ENCODE measurements around the gene PTPRG.

The PTPRG gene

DNA sequence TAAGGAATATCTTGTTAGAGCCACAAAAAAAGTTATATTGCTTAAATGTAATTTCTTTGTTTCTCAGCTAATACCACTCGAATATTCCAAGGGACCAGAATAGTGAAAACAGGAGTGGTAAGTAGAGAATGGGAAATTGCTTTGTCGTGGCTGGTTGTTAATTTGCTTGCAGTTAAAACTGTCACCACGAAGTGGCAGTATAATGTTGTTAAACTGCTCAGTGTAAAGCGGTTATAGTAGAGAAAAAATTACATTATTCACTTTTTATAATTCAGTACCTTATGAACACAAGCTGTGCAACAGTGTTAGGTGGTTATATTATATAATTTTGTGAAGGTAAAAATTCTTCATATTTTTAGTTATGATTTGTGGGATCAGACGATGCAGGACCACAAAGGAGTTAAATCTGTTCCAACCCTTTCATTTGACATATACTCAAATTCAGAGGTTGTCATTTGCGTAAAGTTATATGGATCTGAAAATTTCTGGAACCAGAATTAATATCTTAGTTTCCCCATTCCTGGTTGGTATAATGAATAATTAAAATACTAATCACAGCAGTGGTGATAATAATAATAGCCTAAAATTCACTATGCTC lies 640.2 kb downstream of the PTPRG start:
- TF ChIP-seq CTCF (IDR thresholded peaks at IDR 0.05; ENCODE audit: low read depth, low read length, missing control alignments): peak; percentile 53
- H3K4me3 ChIP-seq (ENCODE audit: low read depth, low read length): no peak overlapping the region
- DNase-seq (ENCODE audit: low read depth): peak; percentile 40
- in situ Hi-C loops (cut with HindIII; ENCODE audit: low sequenced_read_pairs): no loop called here

- H3K4me3 ChIP-seq (ENCODE audit: low read depth, low read length): no peak overlapping the region
- in situ Hi-C loops (cut with HindIII; ENCODE audit: low sequenced_read_pairs): no loop called here
- DNase-seq (ENCODE audit: low read depth): no peak
- no peak for TF ChIP-seq CTCF (IDR thresholded peaks at IDR 0.05; ENCODE audit: low read depth, low read length, missing control alignments)
Observed at GRCh38 chr3:62203152-62203551, 641.8 kb downstream of the PTPRG start.

DNA sequence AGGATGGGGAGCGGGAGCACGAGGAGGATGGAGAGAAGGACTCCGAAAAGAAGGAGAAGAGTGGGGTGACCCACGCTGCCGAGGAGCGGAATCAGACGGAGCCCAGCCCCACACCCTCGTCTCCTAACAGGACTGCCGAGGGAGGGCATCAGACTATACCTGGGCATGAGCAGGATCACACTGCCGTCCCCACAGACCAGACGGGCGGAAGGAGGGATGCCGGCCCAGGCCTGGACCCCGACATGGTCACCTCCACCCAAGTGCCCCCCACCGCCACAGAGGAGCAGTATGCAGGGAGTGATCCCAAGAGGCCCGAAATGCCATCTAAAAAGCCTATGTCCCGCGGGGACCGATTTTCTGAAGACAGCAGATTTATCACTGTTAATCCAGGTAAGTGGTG lies 642.2 kb downstream of the PTPRG start:
- DNase-seq (ENCODE audit: low read depth): no peak
- TF ChIP-seq CTCF (IDR thresholded peaks at IDR 0.05; ENCODE audit: low read depth, low read length, missing control alignments): no peak
- H3K4me3 ChIP-seq (ENCODE audit: low read depth, low read length): no peak overlapping the region
- in situ Hi-C loops (cut with HindIII; ENCODE audit: low sequenced_read_pairs): no loop called here

GRCh38 chr3:62207197-62207596 lies 645.8 kb downstream of the PTPRG start:
- TF ChIP-seq CTCF (IDR thresholded peaks at IDR 0.05; ENCODE audit: low read depth, low read length, missing control alignments): no peak
- DNase-seq (ENCODE audit: low read depth): no peak
- H3K4me3 ChIP-seq (ENCODE audit: low read depth, low read length): no peak overlapping the region
- in situ Hi-C loops (cut with HindIII; ENCODE audit: low sequenced_read_pairs): no loop called here

GRCh38 chr3:62208385-62208784 lies 647.0 kb downstream of the PTPRG start:
- no peak for TF ChIP-seq CTCF (IDR thresholded peaks at IDR 0.05; ENCODE audit: low read depth, low read length, missing control alignments)
- no peak for DNase-seq (ENCODE audit: low read depth)
- H3K4me3 ChIP-seq (ENCODE audit: low read depth, low read length): no peak overlapping the region
- in situ Hi-C loops (cut with HindIII; ENCODE audit: low sequenced_read_pairs): no loop called here

GRCh38 chr3:62209101-62209500 lies 647.7 kb downstream of the PTPRG start:
- TF ChIP-seq CTCF (IDR thresholded peaks at IDR 0.05; ENCODE audit: low read depth, low read length, missing control alignments): no peak
- in situ Hi-C loops (cut with HindIII; ENCODE audit: low sequenced_read_pairs): no loop called here
- H3K4me3 ChIP-seq (ENCODE audit: low read depth, low read length): no peak overlapping the region
- DNase-seq (ENCODE audit: low read depth): no peak

Data from astrocyte of the cerebellum (primary cell).